Activated CD4-positive, alpha-beta T cell treated with anti-CD3 and anti-CD28 coated beads, Interleukin-2, amount 50 U/mL, for 48 hours (primary cell): ENCODE measurements around the gene TMEM37.
"Not testable (repeated sequence)": the region's sequence is repeated elsewhere in the genome, so short reads cannot be mapped to it uniquely, and the experiment has no call there.

Experiments used
- DNase-seq, 2 experiments: peaks; one replicate each; pipeline ENCODE4 v3.0.0-alpha.2; 2020

TMEM37 gene, protein sequence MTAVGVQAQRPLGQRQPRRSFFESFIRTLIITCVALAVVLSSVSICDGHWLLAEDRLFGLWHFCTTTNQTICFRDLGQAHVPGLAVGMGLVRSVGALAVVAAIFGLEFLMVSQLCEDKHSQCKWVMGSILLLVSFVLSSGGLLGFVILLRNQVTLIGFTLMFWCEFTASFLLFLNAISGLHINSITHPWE

DNA sequence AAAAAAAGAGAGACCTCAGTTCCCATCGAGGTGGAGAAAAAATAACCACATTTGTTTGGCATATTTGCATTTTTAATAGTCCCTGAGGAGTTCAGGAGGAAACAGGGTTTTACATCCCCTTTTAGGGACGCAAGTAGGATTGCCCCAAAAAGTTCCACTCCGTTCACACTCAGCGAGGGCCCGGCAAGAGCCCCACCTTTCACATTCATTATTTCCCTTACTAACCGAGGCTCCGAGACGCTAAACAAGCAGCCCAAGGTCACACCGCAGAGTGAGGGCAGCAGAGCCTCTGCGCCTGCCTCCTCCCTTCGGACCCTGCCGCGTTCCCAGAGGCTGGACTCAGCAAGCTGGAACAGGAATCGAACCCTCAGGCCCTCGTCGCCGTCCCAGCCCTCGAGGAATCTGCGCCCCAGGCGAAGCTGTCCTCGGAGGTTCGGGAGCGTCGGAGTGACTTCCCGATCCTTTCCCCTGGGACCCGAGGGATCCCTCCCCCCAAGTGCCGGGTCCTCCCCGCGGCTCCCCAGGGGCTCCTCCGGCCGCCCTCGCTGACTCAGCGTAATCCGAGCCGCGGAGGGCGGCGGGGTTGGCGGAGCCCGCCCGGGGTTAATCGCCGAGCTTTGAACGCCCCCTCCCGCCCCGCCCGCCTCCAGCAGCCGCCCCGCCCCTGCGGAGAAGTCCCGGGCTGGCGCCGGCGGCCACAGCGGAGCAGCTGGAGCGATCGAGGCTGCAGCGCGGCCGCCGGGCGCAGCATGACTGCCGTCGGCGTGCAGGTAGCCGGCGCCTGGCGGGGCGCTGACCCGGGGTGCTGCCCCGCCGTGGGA lies at the start of gene TMEM37:
Gene TMEM37 (plus strand): TSS at position 700 of the 821 bp plus-strand sequence. CDS start 50 bp downstream, at position 750.
- peak; percentile 7 to 16 for DNase-seq

DNA sequence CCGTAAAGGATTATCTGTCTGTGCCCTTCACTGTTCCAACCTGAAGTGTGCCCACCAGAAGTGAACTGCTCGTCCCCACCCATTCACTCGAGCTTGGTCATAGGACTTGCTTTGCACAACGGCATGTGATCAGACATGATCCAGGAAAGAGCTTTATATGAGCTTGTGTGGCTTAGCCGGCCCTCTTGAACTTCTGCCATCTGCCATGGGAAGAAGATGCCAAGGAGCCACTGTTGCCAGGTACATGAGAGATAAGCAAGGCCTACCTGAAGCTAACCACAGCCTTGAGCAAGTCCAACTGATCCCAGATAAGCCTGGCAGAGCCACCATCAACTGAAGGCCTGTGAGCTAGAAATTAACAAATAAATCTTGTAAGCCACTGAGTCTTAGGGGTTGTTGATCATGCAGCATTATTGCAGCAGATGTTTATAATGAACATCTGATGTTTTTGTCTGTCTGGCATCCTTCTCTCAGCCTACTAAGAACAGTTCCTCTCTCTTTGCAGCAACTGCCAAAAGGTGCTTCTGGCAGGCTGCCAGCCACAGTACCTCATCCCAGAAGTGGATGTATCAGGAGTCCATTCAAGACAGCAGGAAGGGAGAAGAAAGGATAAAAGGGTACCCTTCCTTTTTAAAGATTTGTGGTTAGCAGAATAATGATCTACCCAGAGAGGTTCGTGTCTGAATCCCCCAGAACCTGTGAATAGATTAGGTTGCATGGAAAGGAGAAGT lies 48.1 kb upstream of the TMEM37 start:
- DNase-seq: no peak

DNA sequence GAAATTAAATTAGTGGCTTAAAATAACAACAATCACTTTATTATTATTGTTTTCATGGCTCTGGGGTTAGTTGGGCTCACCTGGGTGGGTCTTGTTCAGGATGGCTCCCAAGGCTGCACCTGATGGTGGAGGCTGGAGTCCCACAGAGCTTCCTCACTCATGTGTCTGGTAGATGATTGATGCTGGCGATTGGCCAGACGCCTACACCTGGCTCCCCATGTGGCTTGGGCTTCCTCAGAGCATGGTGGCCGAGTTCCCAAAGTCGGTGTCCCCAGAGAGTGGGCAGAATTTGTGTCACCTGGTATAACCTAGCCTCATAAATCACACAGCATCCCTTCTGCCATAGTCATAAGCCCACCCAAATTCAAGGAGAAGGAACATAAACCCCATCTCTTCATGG lies 46.7 kb upstream of the TMEM37 start:
- DNase-seq: no peak

DNA sequence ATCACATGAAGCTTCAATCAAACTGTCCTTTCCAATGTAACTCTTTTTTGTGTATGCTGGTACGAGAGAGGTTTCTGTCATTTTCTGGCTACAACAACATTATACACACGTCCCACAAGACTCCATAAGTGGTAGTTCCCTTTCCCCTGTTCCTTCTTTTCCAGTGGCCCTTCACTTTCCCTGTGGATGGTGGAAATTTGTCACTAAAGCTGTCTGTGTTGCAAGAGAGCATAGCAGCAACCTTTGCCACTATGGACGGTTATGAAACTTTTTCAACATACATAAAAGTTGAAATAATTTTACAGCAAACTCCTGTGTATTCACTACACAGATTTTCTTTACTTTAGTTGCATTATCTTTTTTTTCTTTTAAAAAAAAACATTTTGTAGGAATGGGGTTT lies 46.2 kb upstream of the TMEM37 start:
- no peak for DNase-seq

DNA sequence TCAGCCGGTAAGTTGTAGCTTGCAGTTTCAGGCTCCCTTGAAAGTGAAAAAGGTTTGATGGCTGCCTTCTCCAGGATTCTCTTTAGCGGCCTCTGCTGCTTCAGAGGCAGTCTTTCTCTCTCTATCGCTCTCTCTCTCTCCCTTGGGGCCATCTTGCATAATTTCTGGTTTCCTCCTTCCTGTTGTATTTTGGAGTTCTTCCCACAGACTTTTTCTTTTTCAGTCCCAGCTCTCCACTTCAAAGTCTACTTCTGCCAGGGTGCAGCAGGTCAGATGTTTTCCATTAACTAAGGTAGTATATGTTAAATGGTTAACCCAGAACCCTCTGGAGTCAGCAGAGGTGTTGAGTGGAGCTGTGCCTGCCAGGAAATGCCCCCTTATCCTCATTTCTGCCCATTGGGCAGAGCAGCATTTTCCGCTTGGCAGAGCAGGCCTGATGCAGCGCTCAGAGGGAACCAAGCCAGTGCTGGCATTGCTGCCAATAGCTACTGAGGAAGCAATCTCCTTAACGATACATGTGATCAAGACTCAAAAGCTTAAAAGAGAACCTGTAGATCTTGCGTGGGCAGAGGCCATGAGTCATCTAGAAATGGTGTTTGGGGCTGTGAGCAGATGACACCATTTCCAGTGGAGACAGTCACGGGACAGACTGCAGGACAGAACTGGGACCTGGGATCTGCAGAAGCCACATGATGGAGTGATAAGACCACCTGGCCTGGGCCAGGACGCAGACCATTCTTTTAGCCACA lies 44.1 kb upstream of the TMEM37 start:
- peak; percentile 36 to 50 for DNase-seq

DNA sequence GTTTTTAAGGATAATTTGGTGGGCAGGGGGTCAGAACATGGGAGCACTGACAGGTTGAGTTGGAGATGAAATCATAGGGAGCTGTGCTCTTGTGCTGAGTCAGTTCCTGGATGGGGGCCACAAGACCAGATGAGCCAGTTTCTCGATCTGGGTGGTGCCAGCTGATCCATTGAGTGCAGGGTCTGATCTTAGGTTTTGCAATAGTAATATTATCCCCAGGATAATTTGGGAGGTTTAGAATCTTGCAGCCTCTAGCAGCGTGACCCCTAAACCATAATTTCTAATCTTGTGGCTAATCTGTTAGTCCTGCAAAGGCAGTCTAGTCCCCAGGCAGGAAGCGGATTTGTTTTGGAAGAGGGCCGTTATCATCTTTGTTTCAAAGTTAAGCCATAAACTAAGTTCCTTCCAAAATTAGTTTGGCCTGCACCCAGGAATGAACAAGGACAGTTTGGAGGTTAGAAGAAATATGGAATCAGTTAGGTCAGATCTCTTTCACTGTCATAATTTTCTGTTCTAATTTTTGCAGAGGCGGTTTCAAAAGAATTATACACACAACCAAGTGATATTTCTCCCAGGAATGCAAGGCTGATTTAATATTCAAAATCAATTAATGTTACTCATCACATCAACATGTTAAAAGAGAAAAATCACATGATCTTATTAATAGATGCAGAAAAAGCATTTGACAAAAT lies 41.9 kb upstream of the TMEM37 start:
- no peak for DNase-seq

DNA sequence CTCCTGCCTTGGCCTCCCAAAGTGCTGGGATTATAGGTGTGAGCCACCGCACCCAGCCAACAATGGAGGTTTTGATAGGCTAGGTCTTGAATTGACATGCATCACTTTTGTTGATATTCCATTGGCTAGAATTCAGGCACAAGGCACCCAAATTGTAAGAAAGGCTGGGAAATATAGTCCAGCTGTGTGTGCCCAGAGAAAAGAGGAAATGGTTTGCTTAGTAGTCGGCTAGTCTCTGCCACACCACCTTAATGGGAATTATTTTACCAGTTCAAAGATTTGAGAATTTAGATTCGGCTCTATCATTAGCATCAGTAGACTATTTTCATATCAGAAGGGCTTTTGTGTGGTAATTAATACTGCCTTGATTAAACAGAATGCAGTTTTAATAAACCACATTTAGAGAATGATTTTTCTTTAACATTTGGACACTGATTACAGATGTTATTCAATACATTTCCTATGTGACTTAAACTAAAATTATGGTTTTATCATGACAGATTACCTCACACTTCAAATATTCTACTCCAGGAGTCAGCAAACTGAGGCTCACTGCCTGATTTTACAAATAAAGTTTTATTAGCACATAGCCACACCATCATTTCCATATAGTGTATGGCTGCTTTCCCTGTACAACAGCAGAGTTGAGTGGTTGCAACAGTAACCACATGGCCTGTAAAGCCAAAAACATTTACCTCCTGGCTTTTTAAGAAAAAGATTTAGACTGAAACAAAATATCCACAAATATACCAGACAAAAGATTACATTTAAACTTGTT lies 37.5 kb upstream of the TMEM37 start:
- DNase-seq: no peak

DNA sequence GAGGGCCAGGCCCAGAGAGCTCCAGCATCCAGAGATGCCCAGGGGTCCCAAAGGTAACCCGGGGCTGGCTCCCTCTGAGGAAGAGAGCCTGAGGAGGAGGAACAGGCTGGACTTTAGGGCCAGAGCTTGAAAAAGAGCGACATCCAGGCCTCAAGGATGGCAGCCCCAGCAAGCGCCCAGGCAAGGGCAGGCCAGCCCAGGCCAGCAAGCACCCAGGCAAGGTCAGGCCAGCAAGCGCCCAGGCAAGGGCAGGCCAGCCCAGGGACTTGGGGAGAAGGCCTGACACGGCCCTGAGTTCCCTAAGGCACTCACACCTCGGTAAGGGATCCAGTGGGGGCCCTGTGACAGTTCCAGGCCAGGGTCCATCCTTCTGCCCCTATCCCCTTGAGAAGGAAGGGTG lies 34.5 kb upstream of the TMEM37 start:
- no peak for DNase-seq

DNA sequence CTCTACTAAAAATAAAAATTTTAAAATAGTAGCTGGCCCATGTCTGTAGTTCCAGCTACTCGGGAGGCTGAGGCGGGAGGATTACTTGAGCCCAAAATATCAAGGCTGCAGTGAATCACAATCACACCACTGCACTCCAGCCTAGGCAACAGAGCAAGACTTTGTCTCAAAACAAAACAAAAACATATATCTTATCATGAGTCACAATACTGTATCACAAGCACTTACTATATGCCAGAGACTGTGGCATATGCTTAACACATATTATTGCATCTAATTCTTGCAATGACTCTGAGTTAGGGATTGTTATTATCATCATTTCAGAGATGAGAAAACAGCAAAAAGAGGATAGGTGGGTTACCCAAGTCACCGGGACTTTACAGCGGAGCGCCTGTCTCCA lies 29.5 kb upstream of the TMEM37 start:
- no peak for DNase-seq

DNA sequence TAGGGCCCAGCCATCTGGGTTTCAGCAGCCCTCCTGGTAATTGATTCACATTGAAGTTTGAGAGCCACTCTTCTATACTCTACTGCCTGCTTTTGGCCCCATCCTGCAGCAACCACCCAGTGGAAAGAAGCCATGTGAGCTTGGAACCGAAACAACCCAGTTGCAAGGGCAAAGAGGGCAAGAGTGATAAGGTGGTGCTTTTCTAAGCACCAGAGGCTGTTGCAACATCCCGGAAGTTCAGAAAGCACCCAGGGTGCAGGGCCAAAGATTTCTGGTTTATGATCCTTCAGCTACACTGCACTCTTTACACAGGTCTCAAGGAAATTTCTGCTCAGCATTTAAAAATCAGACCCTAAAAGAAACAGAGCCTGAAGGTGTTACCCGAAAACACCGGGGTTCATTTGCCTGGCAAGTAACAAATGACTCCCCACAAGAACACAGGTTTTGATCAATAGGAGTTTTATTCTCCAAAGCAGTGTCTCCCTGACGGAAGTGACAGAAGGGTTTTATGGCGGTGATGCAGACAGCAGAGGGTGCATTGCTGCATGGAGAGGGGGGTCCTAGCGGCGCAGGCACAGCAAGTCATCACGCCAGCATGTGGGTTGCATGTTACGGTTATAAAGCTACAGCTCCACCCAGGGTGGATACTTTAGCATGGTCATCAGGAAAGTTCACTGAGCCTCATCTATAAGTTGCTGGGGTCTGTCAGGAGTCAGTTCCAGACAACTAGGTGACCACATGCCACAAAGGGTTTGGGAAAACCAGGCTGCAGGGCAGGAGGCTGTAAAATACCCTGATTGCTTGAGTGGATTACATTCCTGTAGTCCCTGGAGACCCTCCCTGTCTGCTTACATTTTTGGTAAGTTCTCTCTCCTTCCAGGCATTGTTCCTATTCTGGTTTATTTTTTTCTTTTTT lies 28.8 kb upstream of the TMEM37 start:
- no peak for DNase-seq

DNA sequence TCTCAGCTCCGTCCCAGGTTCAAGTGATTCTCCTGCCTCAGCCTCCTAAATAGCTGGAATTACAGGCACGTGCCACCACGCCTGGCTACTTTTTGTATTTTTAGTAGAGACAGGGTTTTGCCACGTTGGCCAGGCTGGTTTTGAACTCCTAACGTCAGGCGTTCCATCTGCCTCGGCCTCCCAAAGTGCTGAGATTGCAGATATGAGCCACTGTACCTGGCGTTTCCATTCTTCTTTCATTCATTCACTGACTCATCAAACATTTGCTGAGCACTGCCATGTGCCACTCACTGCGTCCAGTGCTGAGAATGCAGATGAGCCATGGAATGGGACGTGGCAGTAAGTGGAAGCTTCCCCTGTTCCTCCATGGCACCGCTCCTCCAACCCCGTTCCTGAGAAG lies 28.0 kb upstream of the TMEM37 start:
- DNase-seq: not testable (repeated sequence)

DNA sequence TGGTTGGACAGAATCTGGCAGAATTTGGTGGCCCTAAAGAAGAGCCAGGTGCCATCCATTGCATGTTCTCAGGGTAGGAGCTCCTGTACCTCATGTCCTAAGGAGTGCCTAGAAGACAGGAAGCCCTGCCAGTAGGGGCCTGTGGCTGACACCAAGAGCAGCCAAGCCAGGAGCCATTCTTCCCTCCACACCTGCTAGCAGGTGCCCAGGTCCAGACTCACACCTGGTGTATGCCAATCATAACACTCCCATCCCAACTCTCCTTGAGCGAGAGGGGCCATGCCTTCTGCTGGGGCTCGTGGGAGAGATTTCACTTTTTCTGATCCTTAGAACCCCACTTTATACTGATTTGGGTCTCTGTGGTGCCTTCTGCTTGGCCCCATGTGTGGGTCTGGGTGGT lies 26.5 kb upstream of the TMEM37 start:
- DNase-seq: no peak

DNA sequence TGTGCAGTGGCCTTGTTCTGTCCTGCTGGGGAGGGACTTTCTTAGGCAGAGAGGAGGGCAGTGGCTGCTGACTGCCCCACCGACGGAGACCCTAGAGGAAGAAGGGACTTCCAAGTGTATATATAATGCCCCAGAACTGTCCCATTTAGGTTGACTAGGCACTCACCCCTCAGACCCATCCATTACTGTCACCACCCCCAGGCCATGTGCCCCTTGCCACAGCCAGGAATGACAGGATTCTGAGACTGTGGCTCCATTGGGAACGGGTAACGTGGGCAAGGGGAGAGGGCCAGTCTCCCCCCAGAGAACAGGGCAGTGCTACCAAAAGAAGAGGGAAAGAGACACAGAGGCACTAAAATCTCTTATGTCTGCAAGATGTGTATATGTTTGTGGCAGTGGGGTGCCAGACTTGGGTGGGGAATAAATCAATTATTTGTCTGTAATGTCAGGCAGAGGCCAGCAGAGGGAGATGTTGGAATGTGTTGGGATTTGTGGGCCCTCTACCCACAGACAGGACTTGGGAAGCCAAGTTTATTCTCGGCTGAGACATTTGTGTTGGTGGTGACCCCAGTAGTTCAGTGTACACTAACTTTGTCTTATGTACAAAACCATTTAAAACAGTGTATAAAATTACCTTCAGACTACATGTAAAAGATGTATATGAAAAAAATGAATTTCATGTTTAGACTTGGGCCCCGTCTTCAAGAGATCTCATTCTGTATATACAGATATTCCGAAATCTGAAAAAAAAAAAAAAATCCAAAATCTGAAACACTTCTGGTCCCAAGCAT lies 24.0 kb upstream of the TMEM37 start:
- DNase-seq: peak; percentile 15 to 26

DNA sequence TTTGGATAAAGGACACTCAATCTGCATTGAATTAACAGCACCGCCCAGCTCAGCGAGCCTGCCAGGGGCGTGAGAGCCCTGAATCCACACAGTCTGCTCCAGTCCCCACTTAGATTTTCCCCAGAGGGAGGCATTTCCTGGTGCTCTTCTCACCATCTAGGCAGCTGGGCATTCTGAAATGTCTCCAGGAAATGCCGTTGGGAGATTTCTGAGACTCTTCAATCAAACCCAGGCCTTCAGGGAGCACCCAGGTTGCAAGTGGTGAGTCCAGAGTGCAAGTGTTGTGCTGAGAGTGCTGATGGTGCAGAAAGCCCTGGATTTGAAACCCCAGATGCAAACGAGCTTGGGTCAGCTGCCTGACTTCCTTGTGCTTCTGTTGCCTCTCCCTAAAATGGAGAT lies 23.4 kb upstream of the TMEM37 start:
- no peak for DNase-seq

DNA sequence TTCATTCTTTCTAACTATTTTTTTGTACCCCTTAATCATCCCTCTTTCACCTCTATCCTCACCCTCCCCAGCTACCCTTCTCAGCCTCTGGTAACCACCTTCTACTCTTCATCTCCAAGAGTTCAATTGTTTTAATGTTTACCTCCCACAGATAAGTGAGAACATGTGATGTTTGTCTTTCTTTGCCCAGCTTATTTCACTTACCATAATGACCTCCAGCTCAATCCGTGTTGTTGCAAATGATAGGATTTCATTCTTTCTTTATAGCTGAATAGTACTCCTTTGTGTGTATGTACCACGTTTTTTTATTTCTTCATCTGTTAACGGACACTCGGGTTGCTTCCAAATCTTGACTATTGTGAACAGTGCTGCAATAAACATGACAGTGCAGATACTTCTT lies 22.1 kb upstream of the TMEM37 start:
- no peak for DNase-seq

DNA sequence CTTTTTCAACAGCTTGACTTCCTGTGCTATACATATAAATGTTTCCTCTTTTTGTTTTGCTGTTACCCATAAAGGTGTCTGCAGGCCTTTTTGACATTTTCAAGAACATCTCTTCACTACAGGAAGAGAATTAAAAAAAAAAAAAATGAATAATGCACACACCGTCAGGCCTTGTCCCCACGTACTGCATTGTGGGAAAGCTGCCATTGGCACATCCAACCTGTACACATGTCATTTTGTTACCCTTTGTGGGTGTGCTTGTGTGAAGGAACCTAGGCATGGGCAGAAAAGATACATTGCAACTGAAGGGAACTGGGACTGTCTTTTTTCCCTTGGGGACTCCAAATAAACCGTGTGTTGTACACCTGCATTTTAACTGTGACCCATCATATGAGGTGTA lies 16.8 kb upstream of the TMEM37 start:
- DNase-seq: no peak

DNA sequence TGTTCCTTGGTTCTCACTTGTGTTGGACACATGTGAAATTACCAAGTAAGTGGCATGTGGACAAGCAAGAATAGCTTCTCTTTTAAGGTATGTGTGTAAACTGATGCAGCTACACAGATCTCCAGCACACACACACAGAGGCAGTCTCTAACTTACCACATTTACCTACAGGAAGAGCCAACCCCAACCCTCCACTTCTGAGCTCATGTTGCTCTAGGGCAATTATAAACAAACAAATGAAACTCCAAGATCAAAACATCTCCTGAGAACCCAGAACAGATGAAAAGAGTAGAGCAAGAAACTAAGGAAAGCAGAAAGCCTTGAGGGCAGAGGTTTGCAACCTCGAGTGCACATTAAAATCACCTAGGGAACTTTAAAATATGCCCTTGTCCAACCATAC lies 16.0 kb upstream of the TMEM37 start:
- DNase-seq: no peak

DNA sequence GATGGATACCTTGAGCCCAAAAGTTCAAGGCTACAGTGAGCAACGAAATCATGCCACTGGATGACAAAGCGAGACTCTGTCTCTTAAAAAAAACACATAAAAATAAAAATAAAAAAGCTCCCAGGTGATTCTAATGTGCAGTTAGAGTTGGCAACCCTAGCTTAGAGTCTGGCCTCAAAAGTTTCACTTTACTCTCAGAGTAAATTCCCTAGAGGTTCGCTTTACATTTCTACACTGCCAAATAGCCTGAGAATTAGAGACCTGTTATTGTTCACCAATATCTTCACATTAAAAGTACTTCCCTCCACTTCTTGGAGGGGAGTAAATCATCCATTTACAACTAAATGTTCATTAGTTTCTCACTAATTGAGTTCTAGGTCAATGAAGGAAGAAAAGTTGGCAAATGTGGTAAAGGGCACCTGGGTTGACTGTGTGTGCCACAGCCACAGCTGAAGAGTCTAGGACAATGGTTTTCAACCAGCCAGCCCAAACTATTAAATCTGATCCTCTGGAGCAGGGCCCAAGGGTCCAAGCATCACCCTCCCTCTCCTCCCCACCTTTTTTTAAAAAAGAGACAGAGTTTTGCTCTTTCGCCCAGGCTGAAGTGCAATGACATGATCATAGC lies 15.2 kb upstream of the TMEM37 start:
- DNase-seq: no peak

DNA sequence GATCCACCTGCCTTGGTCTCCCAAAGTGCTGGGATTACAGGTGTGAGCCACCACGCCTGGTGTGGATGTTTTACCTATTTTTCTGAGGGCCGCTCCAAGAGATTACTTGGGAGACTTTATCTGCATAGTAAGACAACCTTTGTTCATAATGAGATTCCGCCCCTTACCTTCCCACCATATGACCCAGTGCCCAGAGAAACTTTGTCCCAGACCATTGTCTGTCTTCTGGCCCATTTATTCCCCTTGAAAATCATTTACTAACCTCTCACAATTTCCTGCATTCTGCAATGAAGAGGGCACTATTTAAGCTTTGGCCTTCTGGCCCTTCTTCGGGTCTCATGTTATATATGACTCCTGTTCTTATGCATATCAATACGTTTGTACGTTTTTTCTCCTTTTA lies 13.7 kb upstream of the TMEM37 start:
- no peak for DNase-seq
